Measurements from ENCODE around the gene PCDH1. TPM values are rescaled to one million over a fixed set of nuclear protein-coding genes. Genes with fewer than 3 reads are reported as not detected.

Gene PCDH1
- total and polyA plus RNA-seq, 2 of the 13 experiments (the other 11 are each of a cell fraction or from before 2014, with no cell fraction given): 0.11 to 0.83 TPM

GRCh38 chr5:141807329-141807728 lies 70.9 kb downstream of the PCDH1 start:
- no peak for ATAC-seq

GRCh38 chr5:141806626-141807025 lies 71.6 kb downstream of the PCDH1 start:
- Histone ChIP-seq H3K36me3 (replicated peaks in 1 of 2; ENCODE audit: control insufficient read depth in 1 of 2, insufficient read depth in 2 of 2, low read length in 2 of 2) (no peaks in the 10 kb centered on the region), H3K4me3 (replicated peaks in 1 of 3; ENCODE audit: insufficient read depth in 1 of 3, low read depth in 2 of 3, low read length in 3 of 3) (no peak overlapping the region), H3K4me2 (ENCODE audit: low read depth, low read length) (no peak overlapping the region), H3K9me3 (ENCODE audit: low read length) (no peaks in the 10 kb centered on the region), H3K27me3 (ENCODE audit: control insufficient read depth in 1 of 2, insufficient read depth in 2 of 2, low read length in 2 of 2) (peaks cover 11 to 64% of the 10 kb centered on the region in 2 experiments; a peak in 4 of 5 replicates), H2AFZ (ENCODE audit: low read length) (no peak overlapping the region), H3K9ac (ENCODE audit: insufficient read depth, low read depth, low read length) (no peak overlapping the region), H4K20me1 (ENCODE audit: insufficient read depth, low read length) (no peaks in the 10 kb centered on the region), H3K27ac (ENCODE audit: extremely low read length, insufficient read depth, low read length) (no peak overlapping the region), H3K79me2 (ENCODE audit: insufficient read depth, low read length) (no peaks in the 10 kb centered on the region), H3K4me1 (ENCODE audit: insufficient read depth, low read length) (no peaks in the 10 kb centered on the region)
- DNase-seq (ENCODE audit: low spot score) (no peak), ATAC-seq (no peak), FAIRE-seq (no peak)
- ChIA-PET POLR2A (no interaction called here), CTCF (ENCODE audit: low intra/inter-chr PET ratio, low total read pairs) (no interaction called here)
- intact Hi-C loops (cut with micrococcal nuclease; ENCODE audit: unreplicated experiment): no loop called here
- WGBS (ENCODE audit: low lambda C conversion rate): 2% methylated on average over 5 of the region's 5 CpGs
- BruUV-seq (replicated peaks): no TSS peak
- in situ Hi-C loops (cut with HindIII; ENCODE audit: extremely low pct_ligation_motif_present, low pct_unique_long_range_greater_than_20kb): no loop called here
- TF ChIP-seq KDM5B (CRISPR knock-in tag; IDR thresholded peaks at IDR 0.05; ENCODE audit: borderline replicate concordance) (no peak), TAF15 (IDR thresholded peaks at IDR 0.05; ENCODE audit: low read depth, low read length, poor library complexity, severe bottlenecking) (no peak), ZNF256 (CRISPR knock-in tag; conservative IDR thresholded peaks at IDR 0.05) (no peak), CBX2 (IDR thresholded peaks at IDR 0.05; ENCODE audit: low read depth, low read length) (no peak), CBX2 (CRISPR knock-in tag; IDR thresholded peaks at IDR 0.05; ENCODE audit: low read depth) (no peak), GTF2F1 (IDR thresholded peaks at IDR 0.05; ENCODE audit: low read length) (no peak), RAD21 (CRISPR knock-in tag; IDR thresholded peaks at IDR 0.05) (no peak), THRA (CRISPR knock-in tag; IDR thresholded peaks at IDR 0.05; ENCODE audit: borderline replicate concordance) (no peak), FOXK2 (IDR thresholded peaks at IDR 0.05) (no peak), CEBPZ (IDR thresholded peaks at IDR 0.05; ENCODE audit: low read length) (no peak), ZNF737 (CRISPR knock-in tag; IDR thresholded peaks at IDR 0.05; ENCODE audit: borderline replicate concordance) (no peak), ZNF614 (CRISPR knock-in tag; IDR thresholded peaks at IDR 0.05; ENCODE audit: borderline replicate concordance) (no peak), ZNF639 (CRISPR knock-in tag; conservative IDR thresholded peaks at IDR 0.05) (no peak)

More at GRCh38 chr5:141807329-141807728, 70.9 kb downstream of the PCDH1 start:
- no peak for TF ChIP-seq PTBP1 (IDR thresholded peaks at IDR 0.05; ENCODE audit: low read depth, low read length, poor library complexity, severe bottlenecking)
- no peak for TF ChIP-seq ZNF781 (CRISPR knock-in tag; IDR thresholded peaks at IDR 0.05; ENCODE audit: borderline replicate concordance, not compliant biosample characterization)
- TF ChIP-seq IKZF1 (IDR thresholded peaks at IDR 0.05): no peak
- intact Hi-C loops (cut with micrococcal nuclease; ENCODE audit: unreplicated experiment) (no loop called here), in situ Hi-C loops (cut with HindIII; ENCODE audit: extremely low pct_ligation_motif_present, low pct_unique_long_range_greater_than_20kb) (no loop called here)
- Histone ChIP-seq H3K4me2 (ENCODE audit: low read depth, low read length) (no peak overlapping the region), H3K36me3 (replicated peaks in 1 of 2; ENCODE audit: control insufficient read depth in 1 of 2, insufficient read depth in 2 of 2, low read length in 2 of 2) (no peaks in the 10 kb centered on the region), H3K9ac (ENCODE audit: insufficient read depth, low read depth, low read length) (no peak overlapping the region), H4K20me1 (ENCODE audit: insufficient read depth, low read length) (no peaks in the 10 kb centered on the region), H3K79me2 (ENCODE audit: insufficient read depth, low read length) (no peaks in the 10 kb centered on the region), H3K27ac (ENCODE audit: extremely low read length, insufficient read depth, low read length) (no peak overlapping the region), H2AFZ (ENCODE audit: low read length) (no peak overlapping the region), H3K4me1 (ENCODE audit: insufficient read depth, low read length) (no peaks in the 10 kb centered on the region), H3K9me3 (ENCODE audit: low read length) (no peaks in the 10 kb centered on the region), H3K4me3 (replicated peaks in 1 of 3; ENCODE audit: insufficient read depth in 1 of 3, low read depth in 2 of 3, low read length in 3 of 3) (no peak overlapping the region), H3K27me3 (ENCODE audit: control insufficient read depth in 1 of 2, insufficient read depth in 2 of 2, low read length in 2 of 2) (peaks cover 11 to 66% of the 10 kb centered on the region in 2 experiments; a peak in 4 of 5 replicates)
- FAIRE-seq: no peak
- DNase-seq (ENCODE audit: low spot score): no peak
- CTCF ChIA-PET (ENCODE audit: low intra/inter-chr PET ratio, low total read pairs): no interaction called here
- WGBS (ENCODE audit: low lambda C conversion rate): 6% methylated on average over 11 of the region's 11 CpGs
- no TSS peak for BruUV-seq (replicated peaks)
- POLR2A ChIA-PET: no interaction called here
